ENCODE results near the gene IL23R.

Gene IL23R

DNA sequence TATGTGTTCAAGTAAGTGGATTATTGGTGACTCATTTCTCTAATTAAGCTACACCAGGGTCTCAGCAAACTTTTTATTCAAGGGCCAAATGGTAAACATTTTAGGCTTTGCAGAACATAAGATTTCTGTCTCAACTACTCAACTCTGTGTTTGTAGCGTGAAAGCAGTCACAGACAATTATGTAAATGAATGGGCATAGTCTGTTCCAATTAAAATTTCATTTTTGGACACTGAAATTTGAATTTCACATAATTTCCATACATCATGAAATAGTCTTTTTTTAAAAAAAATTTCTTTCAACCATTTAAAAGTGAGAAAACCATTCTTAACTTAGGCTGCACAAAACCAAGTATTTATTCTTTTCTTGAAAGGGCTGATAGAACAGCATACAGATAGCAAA is 50.1 kb downstream of the IL23R start:
- Histone ChIP-seq H4K20me1 (ENCODE audit: insufficient read depth, low read length) (no peaks in the 10 kb centered on the region), H3K4me3 (ENCODE audit: low read depth in 1 of 2, low read length in 2 of 2) (no peak overlapping the region), H3K4me1 (ENCODE audit: insufficient read depth, low read length) (no peaks in the 10 kb centered on the region), H3K79me2 (ENCODE audit: insufficient read depth, low read length) (no peaks in the 10 kb centered on the region), H3K27me3 (ENCODE audit: insufficient read depth, low read length, poor library complexity) (no peaks in the 10 kb centered on the region), H3K9me3 (ENCODE audit: insufficient read depth, low read length, severe bottlenecking) (no peaks in the 10 kb centered on the region), H3K4me2 (ENCODE audit: insufficient read depth, low read length) (no peak overlapping the region), H2AFZ (ENCODE audit: low read depth, low read length) (no peak overlapping the region), H3K9ac (ENCODE audit: low read depth, low read length) (no peak overlapping the region), H3K36me3 (ENCODE audit: insufficient read depth, low read length) (no peaks in the 10 kb centered on the region), H3K27ac (ENCODE audit: low read length) (no peak overlapping the region)
- TF ChIP-seq, protein P1, sequence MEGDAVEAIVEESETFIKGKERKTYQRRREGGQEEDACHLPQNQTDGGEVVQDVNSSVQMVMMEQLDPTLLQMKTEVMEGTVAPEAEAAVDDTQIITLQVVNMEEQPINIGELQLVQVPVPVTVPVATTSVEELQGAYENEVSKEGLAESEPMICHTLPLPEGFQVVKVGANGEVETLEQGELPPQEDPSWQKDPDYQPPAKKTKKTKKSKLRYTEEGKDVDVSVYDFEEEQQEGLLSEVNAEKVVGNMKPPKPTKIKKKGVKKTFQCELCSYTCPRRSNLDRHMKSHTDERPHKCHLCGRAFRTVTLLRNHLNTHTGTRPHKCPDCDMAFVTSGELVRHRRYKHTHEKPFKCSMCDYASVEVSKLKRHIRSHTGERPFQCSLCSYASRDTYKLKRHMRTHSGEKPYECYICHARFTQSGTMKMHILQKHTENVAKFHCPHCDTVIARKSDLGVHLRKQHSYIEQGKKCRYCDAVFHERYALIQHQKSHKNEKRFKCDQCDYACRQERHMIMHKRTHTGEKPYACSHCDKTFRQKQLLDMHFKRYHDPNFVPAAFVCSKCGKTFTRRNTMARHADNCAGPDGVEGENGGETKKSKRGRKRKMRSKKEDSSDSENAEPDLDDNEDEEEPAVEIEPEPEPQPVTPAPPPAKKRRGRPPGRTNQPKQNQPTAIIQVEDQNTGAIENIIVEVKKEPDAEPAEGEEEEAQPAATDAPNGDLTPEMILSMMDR (IDR thresholded peaks at IDR 0.05; ENCODE audit: borderline replicate concordance, extremely low read depth, low read length, poor library complexity, severe bottlenecking) = no peak
- no peak for TF ChIP-seq EZH2 (IDR thresholded peaks at IDR 0.05; ENCODE audit: borderline replicate concordance, low read depth, low read length, severe bottlenecking)
- DNase-seq (no peak), ATAC-seq (ENCODE audit: insufficient read depth, low read depth) (no peak)

GRCh38 chr1:67217417-67217816 is 51.2 kb downstream of the IL23R start:
- H4K20me1 ChIP-seq (ENCODE audit: insufficient read depth, low read length) = no peaks in the 10 kb centered on the region
- H3K4me1 ChIP-seq (ENCODE audit: insufficient read depth, low read length) = no peaks in the 10 kb centered on the region
- no peak for ATAC-seq (ENCODE audit: insufficient read depth, low read depth)
- no peaks in the 10 kb centered on the region for H3K9me3 ChIP-seq (ENCODE audit: insufficient read depth, low read length, severe bottlenecking)
- no peaks in the 10 kb centered on the region for H3K36me3 ChIP-seq (ENCODE audit: insufficient read depth, low read length)
- H3K9ac ChIP-seq (ENCODE audit: low read depth, low read length) = no peak overlapping the region
- H3K4me2 ChIP-seq (ENCODE audit: insufficient read depth, low read length) = no peak overlapping the region
- H2AFZ ChIP-seq (ENCODE audit: low read depth, low read length) = no peak overlapping the region
- TF ChIP-seq, protein P1 (IDR thresholded peaks at IDR 0.05; ENCODE audit: borderline replicate concordance, extremely low read depth, low read length, poor library complexity, severe bottlenecking) = no peak
- no peak for TF ChIP-seq EZH2 (IDR thresholded peaks at IDR 0.05; ENCODE audit: borderline replicate concordance, low read depth, low read length, severe bottlenecking)
- H3K79me2 ChIP-seq (ENCODE audit: insufficient read depth, low read length) = no peaks in the 10 kb centered on the region
- no peaks in the 10 kb centered on the region for H3K27me3 ChIP-seq (ENCODE audit: insufficient read depth, low read length, poor library complexity)
- H3K4me3 ChIP-seq (ENCODE audit: low read depth in 1 of 2, low read length in 2 of 2) = no peak overlapping the region
- H3K27ac ChIP-seq (ENCODE audit: low read length) = no peak overlapping the region
- DNase-seq = no peak

GRCh38 chr1:67217938-67218337 is 51.7 kb downstream of the IL23R start:
- no peaks in the 10 kb centered on the region for H3K27me3 ChIP-seq (ENCODE audit: insufficient read depth, low read length, poor library complexity)
- H2AFZ ChIP-seq (ENCODE audit: low read depth, low read length) = no peak overlapping the region
- ATAC-seq (ENCODE audit: insufficient read depth, low read depth) = no peak
- no peaks in the 10 kb centered on the region for H4K20me1 ChIP-seq (ENCODE audit: insufficient read depth, low read length)
- no peaks in the 10 kb centered on the region for H3K79me2 ChIP-seq (ENCODE audit: insufficient read depth, low read length)
- no peaks in the 10 kb centered on the region for H3K4me1 ChIP-seq (ENCODE audit: insufficient read depth, low read length)
- no peak overlapping the region for H3K4me2 ChIP-seq (ENCODE audit: insufficient read depth, low read length)
- H3K9ac ChIP-seq (ENCODE audit: low read depth, low read length) = no peak overlapping the region
- no peak for DNase-seq
- no peak overlapping the region for H3K4me3 ChIP-seq (ENCODE audit: low read depth in 1 of 2, low read length in 2 of 2)
- H3K36me3 ChIP-seq (ENCODE audit: insufficient read depth, low read length) = no peaks in the 10 kb centered on the region
- no peak for TF ChIP-seq EZH2 (IDR thresholded peaks at IDR 0.05; ENCODE audit: borderline replicate concordance, low read depth, low read length, severe bottlenecking)
- TF ChIP-seq, protein P1 (IDR thresholded peaks at IDR 0.05; ENCODE audit: borderline replicate concordance, extremely low read depth, low read length, poor library complexity, severe bottlenecking) = no peak
- H3K9me3 ChIP-seq (ENCODE audit: insufficient read depth, low read length, severe bottlenecking) = no peaks in the 10 kb centered on the region
- no peak overlapping the region for H3K27ac ChIP-seq (ENCODE audit: low read length)

GRCh38 chr1:67224856-67225255 is 58.6 kb downstream of the IL23R start:
- no peaks in the 10 kb centered on the region for H4K20me1 ChIP-seq (ENCODE audit: insufficient read depth, low read length)
- H3K27ac ChIP-seq (ENCODE audit: low read length) = no peak overlapping the region
- no peak for TF ChIP-seq EZH2 (IDR thresholded peaks at IDR 0.05; ENCODE audit: borderline replicate concordance, low read depth, low read length, severe bottlenecking)
- TF ChIP-seq, protein P1 (IDR thresholded peaks at IDR 0.05; ENCODE audit: borderline replicate concordance, extremely low read depth, low read length, poor library complexity, severe bottlenecking) = no peak
- no peak overlapping the region for H3K4me2 ChIP-seq (ENCODE audit: insufficient read depth, low read length)
- no peak overlapping the region for H3K4me3 ChIP-seq (ENCODE audit: low read depth in 1 of 2, low read length in 2 of 2)
- H3K9me3 ChIP-seq (ENCODE audit: insufficient read depth, low read length, severe bottlenecking) = no peaks in the 10 kb centered on the region
- no peak overlapping the region for H2AFZ ChIP-seq (ENCODE audit: low read depth, low read length)
- no peak for DNase-seq
- no peaks in the 10 kb centered on the region for H3K79me2 ChIP-seq (ENCODE audit: insufficient read depth, low read length)
- no peaks in the 10 kb centered on the region for H3K27me3 ChIP-seq (ENCODE audit: insufficient read depth, low read length, poor library complexity)
- H3K9ac ChIP-seq (ENCODE audit: low read depth, low read length) = no peak overlapping the region
- ATAC-seq (ENCODE audit: insufficient read depth, low read depth) = no peak
- H3K36me3 ChIP-seq (ENCODE audit: insufficient read depth, low read length) = no peaks in the 10 kb centered on the region
- H3K4me1 ChIP-seq (ENCODE audit: insufficient read depth, low read length) = no peaks in the 10 kb centered on the region
